ENCODE results near the gene PSMD6. TPM values are rescaled to one million over a fixed set of nuclear protein-coding genes. Genes with fewer than 3 reads are reported as not detected.

Gene PSMD6
- total and polyA plus RNA-seq, 2 donors (not counting 1 experiment from before 2014, with no cell fraction given) = 79.1 to 89.0 TPM

DNA sequence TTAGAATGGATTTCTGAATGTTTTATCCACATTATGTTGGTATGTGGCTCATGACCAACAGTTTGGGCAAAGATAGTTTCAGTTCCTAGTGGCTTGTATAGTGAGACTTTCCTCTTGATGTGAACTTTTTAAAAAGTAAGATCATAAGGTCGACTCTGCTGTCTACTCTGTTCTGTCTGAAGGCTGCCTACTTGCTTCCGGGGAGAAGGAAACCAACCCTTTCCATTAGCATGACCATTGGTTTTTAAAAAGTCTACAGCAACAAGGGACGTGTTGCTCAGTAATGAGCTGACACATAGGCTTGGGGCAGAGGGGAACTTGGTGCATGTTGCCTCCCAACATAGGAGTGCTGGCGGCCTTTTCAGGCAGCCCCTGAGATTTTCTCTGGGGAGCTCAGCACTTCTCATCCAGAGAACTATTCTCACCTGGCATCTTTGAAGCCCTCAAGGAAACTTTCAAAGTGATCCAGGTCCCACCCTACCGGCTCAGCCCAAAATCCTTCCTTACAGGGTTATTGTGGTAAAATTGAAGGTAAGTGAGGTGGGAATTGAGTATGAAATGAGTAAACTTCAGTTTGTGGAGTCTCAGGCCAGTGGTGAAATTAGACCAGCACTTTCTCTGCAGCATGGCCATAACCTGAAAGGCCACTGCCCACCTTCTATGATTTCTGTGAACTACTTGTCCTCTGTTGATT, 30.6 kb downstream of the PSMD6 start:
- TF ChIP-seq, protein P1, sequence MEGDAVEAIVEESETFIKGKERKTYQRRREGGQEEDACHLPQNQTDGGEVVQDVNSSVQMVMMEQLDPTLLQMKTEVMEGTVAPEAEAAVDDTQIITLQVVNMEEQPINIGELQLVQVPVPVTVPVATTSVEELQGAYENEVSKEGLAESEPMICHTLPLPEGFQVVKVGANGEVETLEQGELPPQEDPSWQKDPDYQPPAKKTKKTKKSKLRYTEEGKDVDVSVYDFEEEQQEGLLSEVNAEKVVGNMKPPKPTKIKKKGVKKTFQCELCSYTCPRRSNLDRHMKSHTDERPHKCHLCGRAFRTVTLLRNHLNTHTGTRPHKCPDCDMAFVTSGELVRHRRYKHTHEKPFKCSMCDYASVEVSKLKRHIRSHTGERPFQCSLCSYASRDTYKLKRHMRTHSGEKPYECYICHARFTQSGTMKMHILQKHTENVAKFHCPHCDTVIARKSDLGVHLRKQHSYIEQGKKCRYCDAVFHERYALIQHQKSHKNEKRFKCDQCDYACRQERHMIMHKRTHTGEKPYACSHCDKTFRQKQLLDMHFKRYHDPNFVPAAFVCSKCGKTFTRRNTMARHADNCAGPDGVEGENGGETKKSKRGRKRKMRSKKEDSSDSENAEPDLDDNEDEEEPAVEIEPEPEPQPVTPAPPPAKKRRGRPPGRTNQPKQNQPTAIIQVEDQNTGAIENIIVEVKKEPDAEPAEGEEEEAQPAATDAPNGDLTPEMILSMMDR (conservative IDR thresholded peaks at IDR 0.05 in 1 of 2, IDR thresholded peaks at IDR 0.05 in 1 of 2; ENCODE audit: low read depth in 1 of 2, low read length in 2 of 2) = no peak
- TF ChIP-seq EZH2 (IDR thresholded peaks at IDR 0.05; ENCODE audit: low read length, missing control alignments) = no peak
- Histone ChIP-seq H4K20me1 (ENCODE audit: control insufficient read depth, extremely low read depth, insufficient read depth, low read length) (no peaks in the 10 kb centered on the region), H3K27ac (ENCODE audit: insufficient read depth, low read length) (no peak overlapping the region), H3K4me2 (ENCODE audit: extremely low read depth, insufficient read depth, low read length) (no peak overlapping the region), H3K9me3 (ENCODE audit: control insufficient read depth, insufficient read depth, low read depth, low read length) (no peaks in the 10 kb centered on the region), H3K79me2 (ENCODE audit: control insufficient read depth, insufficient read depth, low read length) (no peaks in the 10 kb centered on the region), H3K4me3 (replicated peaks in 1 of 4; ENCODE audit: control extremely low read depth in 1 of 4, insufficient read depth in 1 of 4, low read depth in 3 of 4, low read length in 4 of 4) (no peak overlapping the region), H3K36me3 (ENCODE audit: control insufficient read depth, insufficient read depth, low read length) (peaks cover 11% of the 10 kb centered on the region), H3K9ac (ENCODE audit: insufficient read depth, low read length) (no peak overlapping the region), H3K27me3 (ENCODE audit: control insufficient read depth, insufficient read depth, low read length) (no peaks in the 10 kb centered on the region), H3K4me1 (ENCODE audit: control insufficient read depth, extremely low read depth, insufficient read depth, low read length) (no peaks in the 10 kb centered on the region), H2AFZ (ENCODE audit: low read length) (no peak overlapping the region)
- no peak for DNase-seq (ENCODE audit: low read depth in 2 of 2)

DNA sequence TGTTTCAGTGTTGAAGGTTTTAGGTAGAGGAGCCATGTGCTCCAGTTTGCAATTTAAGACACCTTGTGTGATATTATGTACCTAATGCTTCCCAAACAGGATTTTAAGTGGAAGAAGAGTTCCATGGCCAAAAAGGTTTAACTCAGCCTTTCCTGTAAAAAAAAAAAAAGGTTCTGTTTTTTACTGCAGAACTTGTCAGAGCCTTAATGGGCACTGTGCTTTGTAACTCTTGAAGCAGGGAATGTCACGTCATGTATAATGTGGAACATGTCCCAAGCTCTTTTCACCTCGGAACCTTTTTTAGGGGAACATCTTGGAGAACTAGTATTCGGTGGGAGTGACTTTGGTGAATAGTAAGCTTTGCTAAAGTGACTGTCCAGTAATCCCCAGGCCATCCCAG, 31.6 kb downstream of the PSMD6 start:
- TF ChIP-seq, protein P1 (conservative IDR thresholded peaks at IDR 0.05 in 1 of 2, IDR thresholded peaks at IDR 0.05 in 1 of 2; ENCODE audit: low read depth in 1 of 2, low read length in 2 of 2) = no peak
- no peak for TF ChIP-seq EZH2 (IDR thresholded peaks at IDR 0.05; ENCODE audit: low read length, missing control alignments)
- Histone ChIP-seq H3K9me3 (ENCODE audit: control insufficient read depth, insufficient read depth, low read depth, low read length) (no peaks in the 10 kb centered on the region), H3K4me1 (ENCODE audit: control insufficient read depth, extremely low read depth, insufficient read depth, low read length) (no peaks in the 10 kb centered on the region), H3K4me3 (replicated peaks in 1 of 4; ENCODE audit: control extremely low read depth in 1 of 4, insufficient read depth in 1 of 4, low read depth in 3 of 4, low read length in 4 of 4) (no peak overlapping the region), H3K4me2 (ENCODE audit: extremely low read depth, insufficient read depth, low read length) (no peak overlapping the region), H3K9ac (ENCODE audit: insufficient read depth, low read length) (no peak overlapping the region), H2AFZ (ENCODE audit: low read length) (no peak overlapping the region), H3K36me3 (ENCODE audit: control insufficient read depth, insufficient read depth, low read length) (peaks cover 11% of the 10 kb centered on the region), H3K79me2 (ENCODE audit: control insufficient read depth, insufficient read depth, low read length) (no peaks in the 10 kb centered on the region), H4K20me1 (ENCODE audit: control insufficient read depth, extremely low read depth, insufficient read depth, low read length) (no peaks in the 10 kb centered on the region), H3K27ac (ENCODE audit: insufficient read depth, low read length) (no peak overlapping the region), H3K27me3 (ENCODE audit: control insufficient read depth, insufficient read depth, low read length) (no peaks in the 10 kb centered on the region)
- DNase-seq (ENCODE audit: low read depth in 2 of 2) = no peak

DNA sequence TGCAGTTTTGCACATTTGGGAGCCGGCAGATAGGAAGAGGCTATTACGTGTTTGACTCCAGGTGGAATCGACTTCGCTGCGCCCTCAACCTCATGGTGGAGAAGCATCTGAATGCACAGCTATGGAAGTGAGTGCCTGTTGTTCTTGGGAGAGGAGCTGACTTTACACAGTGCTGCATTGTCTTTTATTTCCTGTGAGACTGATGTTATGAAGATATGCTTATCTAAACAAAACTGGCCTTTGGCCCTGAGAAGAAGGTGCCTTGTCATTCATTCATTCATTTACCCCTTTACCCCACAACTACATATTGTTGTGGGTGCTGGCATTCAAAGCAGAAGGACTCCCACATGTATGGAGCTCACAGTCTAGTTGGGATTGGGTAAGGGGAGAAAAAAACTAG, 32.6 kb downstream of the PSMD6 start:
- no peak overlapping the region for H2AFZ ChIP-seq (ENCODE audit: low read length)
- peaks cover 8% of the 10 kb centered on the region for H3K36me3 ChIP-seq (ENCODE audit: control insufficient read depth, insufficient read depth, low read length)
- H3K27me3 ChIP-seq (ENCODE audit: control insufficient read depth, insufficient read depth, low read length) = no peaks in the 10 kb centered on the region
- no peaks in the 10 kb centered on the region for H4K20me1 ChIP-seq (ENCODE audit: control insufficient read depth, extremely low read depth, insufficient read depth, low read length)
- H3K4me1 ChIP-seq (ENCODE audit: control insufficient read depth, extremely low read depth, insufficient read depth, low read length) = no peaks in the 10 kb centered on the region
- no peak overlapping the region for H3K4me3 ChIP-seq (replicated peaks in 1 of 4; ENCODE audit: control extremely low read depth in 1 of 4, insufficient read depth in 1 of 4, low read depth in 3 of 4, low read length in 4 of 4)
- DNase-seq (ENCODE audit: low read depth in 2 of 2) = no peak
- H3K27ac ChIP-seq (ENCODE audit: insufficient read depth, low read length) = no peak overlapping the region
- no peak for TF ChIP-seq EZH2 (IDR thresholded peaks at IDR 0.05; ENCODE audit: low read length, missing control alignments)
- TF ChIP-seq, protein P1 (conservative IDR thresholded peaks at IDR 0.05 in 1 of 2, IDR thresholded peaks at IDR 0.05 in 1 of 2; ENCODE audit: low read depth in 1 of 2, low read length in 2 of 2) = no peak
- no peak overlapping the region for H3K4me2 ChIP-seq (ENCODE audit: extremely low read depth, insufficient read depth, low read length)
- H3K79me2 ChIP-seq (ENCODE audit: control insufficient read depth, insufficient read depth, low read length) = no peaks in the 10 kb centered on the region
- no peak overlapping the region for H3K9ac ChIP-seq (ENCODE audit: insufficient read depth, low read length)
- no peaks in the 10 kb centered on the region for H3K9me3 ChIP-seq (ENCODE audit: control insufficient read depth, insufficient read depth, low read depth, low read length)
